ENCODE measurements around the gene HMCN2.

The HMCN2 gene

DNA sequence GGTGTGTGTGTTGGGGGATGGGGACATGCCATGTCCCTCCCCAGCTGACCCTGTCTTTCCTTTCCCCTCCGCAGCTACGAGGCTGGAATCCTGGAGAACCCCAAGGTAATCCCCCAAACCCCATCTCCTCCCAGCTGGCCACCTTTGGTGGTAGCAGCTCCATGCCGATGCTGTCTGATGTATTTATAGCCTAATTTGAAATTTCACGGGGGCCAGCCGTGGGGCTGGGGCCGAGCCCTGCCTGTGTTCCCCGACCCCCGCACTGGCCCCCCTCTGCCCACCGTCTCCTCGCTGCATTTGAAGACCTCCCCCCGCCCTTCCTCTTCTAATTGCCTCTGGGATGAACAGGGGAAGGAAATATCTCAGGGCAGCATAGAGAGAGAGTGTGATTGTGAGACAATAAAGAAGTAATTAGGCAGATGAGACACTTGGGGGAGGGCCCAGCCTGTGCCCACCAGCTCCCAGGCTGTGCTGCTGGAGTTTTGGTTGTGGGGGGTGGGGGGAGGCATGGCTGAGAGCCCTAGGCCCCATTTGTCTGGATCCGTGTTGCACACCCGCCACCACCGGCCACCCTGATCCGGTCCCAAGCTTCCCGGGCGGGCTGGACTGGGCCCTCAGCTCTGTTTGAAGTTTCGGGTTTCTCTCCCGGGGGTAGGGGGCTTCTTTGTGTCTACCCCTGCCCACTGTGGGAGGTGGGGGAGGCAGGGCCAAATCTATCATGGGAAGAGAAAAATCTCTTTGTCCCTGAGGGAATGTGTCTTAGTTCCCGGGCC is 206.0 kb downstream of the HMCN2 start:
- no peaks in the 10 kb centered on the region for H3K27me3 ChIP-seq
- no peaks in the 10 kb centered on the region for H3K9me3 ChIP-seq
- H3K4me1 ChIP-seq, result no peaks in the 10 kb centered on the region; the same call in 1 of the 2 replicates
- no peak overlapping the region for H3K4me3 ChIP-seq (ENCODE audit: low read depth, low read length)
- TF ChIP-seq, protein P1, sequence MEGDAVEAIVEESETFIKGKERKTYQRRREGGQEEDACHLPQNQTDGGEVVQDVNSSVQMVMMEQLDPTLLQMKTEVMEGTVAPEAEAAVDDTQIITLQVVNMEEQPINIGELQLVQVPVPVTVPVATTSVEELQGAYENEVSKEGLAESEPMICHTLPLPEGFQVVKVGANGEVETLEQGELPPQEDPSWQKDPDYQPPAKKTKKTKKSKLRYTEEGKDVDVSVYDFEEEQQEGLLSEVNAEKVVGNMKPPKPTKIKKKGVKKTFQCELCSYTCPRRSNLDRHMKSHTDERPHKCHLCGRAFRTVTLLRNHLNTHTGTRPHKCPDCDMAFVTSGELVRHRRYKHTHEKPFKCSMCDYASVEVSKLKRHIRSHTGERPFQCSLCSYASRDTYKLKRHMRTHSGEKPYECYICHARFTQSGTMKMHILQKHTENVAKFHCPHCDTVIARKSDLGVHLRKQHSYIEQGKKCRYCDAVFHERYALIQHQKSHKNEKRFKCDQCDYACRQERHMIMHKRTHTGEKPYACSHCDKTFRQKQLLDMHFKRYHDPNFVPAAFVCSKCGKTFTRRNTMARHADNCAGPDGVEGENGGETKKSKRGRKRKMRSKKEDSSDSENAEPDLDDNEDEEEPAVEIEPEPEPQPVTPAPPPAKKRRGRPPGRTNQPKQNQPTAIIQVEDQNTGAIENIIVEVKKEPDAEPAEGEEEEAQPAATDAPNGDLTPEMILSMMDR (IDR thresholded peaks at IDR 0.05; ENCODE audit: low read depth, low read length), result no peak
- H3K36me3 ChIP-seq, result peaks cover 10% of the 10 kb centered on the region
- no peak for DNase-seq

DNA sequence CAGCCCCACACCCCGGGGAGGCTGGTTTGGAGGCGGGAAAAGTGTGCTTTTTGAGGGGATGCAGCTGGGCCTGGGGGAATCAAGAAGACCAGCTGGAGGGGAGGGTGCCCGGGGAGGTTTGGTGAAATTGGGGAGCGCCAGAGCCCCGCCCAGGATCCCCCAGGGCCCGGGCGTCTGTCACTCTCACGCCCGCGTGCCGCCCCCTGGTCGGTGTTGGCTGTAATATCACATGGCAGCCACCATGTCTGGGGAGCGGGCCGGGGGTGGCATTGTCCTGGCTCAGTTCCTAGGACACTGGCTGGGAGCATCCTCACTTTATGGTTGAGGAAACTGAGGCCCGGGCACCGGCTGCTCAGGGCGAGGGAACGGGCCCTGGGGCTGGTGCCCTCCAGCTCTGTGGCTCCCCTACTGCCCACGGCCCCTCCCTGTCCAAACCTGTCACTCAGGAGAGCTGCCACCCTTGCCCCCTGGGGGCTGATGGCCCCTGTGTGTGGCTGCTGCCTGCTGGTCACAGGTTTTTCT is 206.7 kb downstream of the HMCN2 start:
- no peak for DNase-seq
- TF ChIP-seq, protein P1 (IDR thresholded peaks at IDR 0.05; ENCODE audit: low read depth, low read length), result no peak
- no peaks in the 10 kb centered on the region for H3K9me3 ChIP-seq
- no peaks in the 10 kb centered on the region; the same call in 1 of the 2 replicates for H3K4me1 ChIP-seq
- H3K36me3 ChIP-seq, result peaks cover 7% of the 10 kb centered on the region
- H3K4me3 ChIP-seq (ENCODE audit: low read depth, low read length), result no peak overlapping the region
- no peaks in the 10 kb centered on the region for H3K27me3 ChIP-seq

DNA sequence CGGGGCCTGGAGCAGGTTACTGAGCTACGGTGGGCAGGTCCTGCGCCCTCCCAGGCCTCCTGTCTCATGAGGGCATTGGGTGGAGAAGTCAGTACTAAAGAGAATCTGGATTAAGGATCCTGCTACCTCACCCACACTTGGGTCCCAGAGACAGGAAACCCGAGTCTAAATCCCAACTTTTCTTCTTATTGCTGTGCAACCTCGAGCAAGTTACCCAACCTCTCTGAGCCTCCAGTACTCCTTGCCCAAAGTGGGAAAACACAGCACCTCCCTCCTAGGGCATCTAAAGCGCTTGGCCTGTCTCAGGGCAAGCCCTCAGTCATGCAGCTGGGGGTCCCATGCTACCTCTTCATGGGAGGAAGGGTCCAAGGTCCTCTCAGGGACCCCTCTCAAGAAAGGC is 207.4 kb downstream of the HMCN2 start:
- H3K36me3 ChIP-seq, result peaks cover 7% of the 10 kb centered on the region
- H3K4me1 ChIP-seq, result no peaks in the 10 kb centered on the region
- no peak overlapping the region for H3K4me3 ChIP-seq (ENCODE audit: low read depth, low read length)
- no peak for DNase-seq
- no peaks in the 10 kb centered on the region for H3K9me3 ChIP-seq
- H3K27me3 ChIP-seq, result no peaks in the 10 kb centered on the region
- TF ChIP-seq, protein P1 (IDR thresholded peaks at IDR 0.05; ENCODE audit: low read depth, low read length), result no peak

DNA sequence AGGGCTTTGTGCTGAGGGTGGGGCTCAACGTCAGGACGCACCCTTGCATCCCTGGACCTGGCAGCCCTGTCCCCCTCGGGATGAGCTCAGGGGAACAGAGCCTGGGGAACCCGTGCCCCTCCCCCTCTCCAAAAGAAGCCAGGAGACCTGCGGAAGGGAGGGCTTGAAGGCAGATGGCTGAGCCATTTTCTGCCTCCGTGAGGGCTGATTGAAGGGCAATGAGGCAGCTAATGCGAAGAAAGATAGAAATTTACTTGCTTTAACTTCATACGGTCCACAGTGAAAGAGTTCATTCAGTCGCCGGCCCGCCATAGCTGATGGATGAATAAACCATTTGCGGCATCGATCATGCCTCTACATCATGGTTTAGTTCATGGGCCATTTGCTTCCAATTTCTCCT is 208.0 kb downstream of the HMCN2 start:
- no peak for DNase-seq
- Histone ChIP-seq H3K27me3 (no peaks in the 10 kb centered on the region), H3K36me3 (peaks cover 7% of the 10 kb centered on the region), H3K4me3 (ENCODE audit: low read depth, low read length) (no peak overlapping the region), H3K9me3 (no peaks in the 10 kb centered on the region), H3K4me1 (no peaks in the 10 kb centered on the region; the same call in 1 of the 2 replicates)
- TF ChIP-seq, protein P1 (IDR thresholded peaks at IDR 0.05; ENCODE audit: low read depth, low read length), result no peak

DNA sequence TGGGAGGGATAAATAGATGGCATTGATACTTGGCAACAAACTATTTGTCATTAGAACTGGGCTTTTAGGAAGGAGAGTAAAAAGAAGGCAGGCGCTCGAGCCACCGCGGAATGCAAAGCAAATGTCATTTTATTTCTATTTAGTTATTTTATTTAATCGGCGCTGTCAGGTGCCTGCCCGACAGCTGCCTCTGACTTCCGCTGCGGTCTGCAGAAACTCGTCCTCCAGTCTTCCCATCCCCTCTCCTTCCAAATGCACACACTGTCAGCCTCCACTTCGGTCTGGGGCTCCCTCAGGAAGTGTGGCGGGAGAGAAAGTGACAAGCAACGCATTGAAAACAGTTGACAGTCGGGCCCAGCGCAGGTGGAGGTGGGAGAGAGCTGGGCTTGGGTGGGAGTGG is 208.5 kb downstream of the HMCN2 start:
- Histone ChIP-seq H3K27me3 (no peaks in the 10 kb centered on the region), H3K36me3 (peaks cover 7% of the 10 kb centered on the region)
- DNase-seq, result no peak

More for the DNA sequence above, 208.5 kb downstream of the HMCN2 start:
- TF ChIP-seq, protein P1 (IDR thresholded peaks at IDR 0.05; ENCODE audit: low read depth, low read length), result no peak
- no peaks in the 10 kb centered on the region for H3K9me3 ChIP-seq
- no peak overlapping the region for H3K4me3 ChIP-seq (ENCODE audit: low read depth, low read length)
- no peaks in the 10 kb centered on the region; the same call in 1 of the 2 replicates for H3K4me1 ChIP-seq

Measured in BE2C (cell line).